Hepatocyte (in vitro differentiated cells): ENCODE measurements around the gene SETBP1. TPM values are rescaled to one million over a fixed set of nuclear protein-coding genes. Genes with fewer than 3 reads are reported as not detected.

Experiments
- DNase-seq: peaks from one replicate; pipeline ENCODE4 v3.0.0-alpha.2; 2016; ENCODE audit warnings: low spot score
- H2AFZ ChIP-seq: fragments of 200-600 bp; sonication (generic); 2 replicates; pipeline ENCODE4 v1.6.0; 2016; ENCODE audit warnings: antibody characterized with exemption, mild to moderate bottlenecking
- H3K27ac ChIP-seq: fragments of 200-600 bp; sonication (generic); 2 replicates; pipeline ENCODE4 v1.5.1; 2016; ENCODE audit warnings: mild to moderate bottlenecking
- H3K27me3 ChIP-seq: fragments of 200-600 bp; sonication (generic); 2 replicates; pipeline ENCODE4 v1.6.1; 2016
- H3K36me3 ChIP-seq: fragments of 200-600 bp; sonication (generic); replicated peaks from 2 replicates; pipeline ENCODE4 v1.5.1; 2016; ENCODE audit warnings: low read depth; ENCODE audit not compliant: insufficient read depth
- H3K4me1 ChIP-seq: fragments of 200-600 bp; sonication (generic); 2 replicates; pipeline ENCODE4 v1.5.1; 2016; ENCODE audit warnings: mild to moderate bottlenecking, moderate library complexity; ENCODE audit not compliant: insufficient read depth
- H3K4me2 ChIP-seq: fragments of 200-600 bp; sonication (generic); 2 replicates; pipeline ENCODE4 v1.6.0; 2016
- H3K4me3 ChIP-seq: fragments of 200-600 bp; sonication (generic); 2 replicates; pipeline ENCODE4 v1.5.1; 2016; ENCODE audit warnings: mild to moderate bottlenecking
- H3K79me2 ChIP-seq: fragments of 200-600 bp; sonication (generic); 2 replicates; pipeline ENCODE4 v1.6.0; 2017; ENCODE audit warnings: mild to moderate bottlenecking
- H3K9me2 ChIP-seq: fragments of 200-600 bp; sonication (generic); replicated peaks from 2 replicates; pipeline ENCODE4 v1.6.0; 2017; ENCODE audit warnings: mild to moderate bottlenecking; ENCODE audit not compliant: insufficient read depth
- H3K9me3 ChIP-seq: fragments of 200-600 bp; sonication (generic); 2 replicates; pipeline ENCODE4 v1.5.1; 2016; ENCODE audit warnings: low read depth, mild to moderate bottlenecking
- H4K20me1 ChIP-seq: fragments of 200-600 bp; sonication (generic); 2 replicates; pipeline ENCODE4 v1.6.0; 2016; ENCODE audit warnings: mild to moderate bottlenecking; ENCODE audit not compliant: insufficient read depth, poor library complexity, severe bottlenecking
- EZH2 ChIP-seq: fragments of 200-600 bp; sonication (generic); IDR thresholded peaks from 2 replicates; pipeline ENCODE4 v1.6.1; 2016; ENCODE audit warnings: antibody characterized with exemption, mild to moderate bottlenecking, borderline replicate concordance
- EZH2phosphoT487 ChIP-seq: fragments of 200-600 bp; sonication (generic); IDR thresholded peaks from one replicate; pipeline ENCODE4 v1.6.1; 2018; ENCODE audit warnings: antibody characterized with exemption, mild to moderate bottlenecking, low read depth, moderate library complexity; ENCODE audit not compliant: unreplicated experiment, severe bottlenecking
- WGBS: methylation state at CpG from one replicate; pipeline ENCODE4 v1.1.6; 2016; ENCODE audit warnings: low lambda C conversion rate; ENCODE audit errors: missing lambda C conversion rate; 5-methylcytosine and 5-hydroxymethylcytosine counted together
- polyA plus RNA-seq: library from polyadenylated mRNA; unstranded; fragments of >200 nt; fragmentation: Nextera tagmentation; extraction: Ambion mirVana; gene quantifications from 2 replicates; pipeline ENCODE4 v1.2.1, GENCODE V29; 2016
- total RNA-seq: library from RNA; depleted of rRNA; stranded (reverse); fragments of >200 nt; gene quantifications from 2 replicates; pipeline ENCODE4 v1.2.3, GENCODE V29; 2014
- TF ChIP-seq, protein P1 (sequence below): fragments of 200-600 bp; sonication (generic); IDR thresholded peaks from 2 replicates; pipeline ENCODE4 v1.5.1; 2016; ENCODE audit warnings: antibody characterized with exemption, mild to moderate bottlenecking; ENCODE audit not compliant: poor library complexity

The SETBP1 gene
- total and polyA plus RNA-seq, 2 experiments from 2014 or later: 10.3 to 21.1 TPM

DNA sequence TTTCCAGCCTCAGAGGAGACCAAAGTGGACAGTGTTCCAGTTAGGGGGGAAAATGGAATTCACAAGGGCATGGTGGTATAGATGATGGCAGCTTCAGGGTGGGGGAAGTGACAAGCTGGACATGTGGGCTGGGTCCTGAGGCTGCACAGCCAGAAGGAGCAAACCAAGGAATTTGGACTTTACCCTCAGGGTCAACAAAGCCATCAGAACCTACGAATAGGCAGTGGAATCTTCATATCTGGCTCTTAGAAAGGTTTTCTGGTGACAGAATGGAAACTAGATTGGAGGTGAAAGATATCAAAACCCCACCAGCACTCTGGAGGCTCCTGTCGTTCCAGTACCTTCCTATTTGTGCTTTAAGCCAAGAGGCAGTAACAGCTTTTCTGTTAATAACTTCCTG is 127.1 kb downstream of the SETBP1 start:
- Histone ChIP-seq H3K27ac (peak overlapping the region; percentile 68), H3K4me1 (peaks cover 52% of the 10 kb centered on the region), H3K9me2 (no peaks in the 10 kb centered on the region), H2AFZ (no peak overlapping the region), H3K4me2 (no peak overlapping the region), H3K79me2 (peaks cover 33% of the 10 kb centered on the region), H4K20me1 (no peaks in the 10 kb centered on the region), H3K4me3 (no peak overlapping the region), H3K9me3 (no peaks in the 10 kb centered on the region), H3K27me3 (no peaks in the 10 kb centered on the region), H3K36me3 (no peaks in the 10 kb centered on the region)
- peak; percentile 41 for DNase-seq
- WGBS: 25% methylated on average over 2 of the region's 2 CpGs
- TF ChIP-seq, protein P1, sequence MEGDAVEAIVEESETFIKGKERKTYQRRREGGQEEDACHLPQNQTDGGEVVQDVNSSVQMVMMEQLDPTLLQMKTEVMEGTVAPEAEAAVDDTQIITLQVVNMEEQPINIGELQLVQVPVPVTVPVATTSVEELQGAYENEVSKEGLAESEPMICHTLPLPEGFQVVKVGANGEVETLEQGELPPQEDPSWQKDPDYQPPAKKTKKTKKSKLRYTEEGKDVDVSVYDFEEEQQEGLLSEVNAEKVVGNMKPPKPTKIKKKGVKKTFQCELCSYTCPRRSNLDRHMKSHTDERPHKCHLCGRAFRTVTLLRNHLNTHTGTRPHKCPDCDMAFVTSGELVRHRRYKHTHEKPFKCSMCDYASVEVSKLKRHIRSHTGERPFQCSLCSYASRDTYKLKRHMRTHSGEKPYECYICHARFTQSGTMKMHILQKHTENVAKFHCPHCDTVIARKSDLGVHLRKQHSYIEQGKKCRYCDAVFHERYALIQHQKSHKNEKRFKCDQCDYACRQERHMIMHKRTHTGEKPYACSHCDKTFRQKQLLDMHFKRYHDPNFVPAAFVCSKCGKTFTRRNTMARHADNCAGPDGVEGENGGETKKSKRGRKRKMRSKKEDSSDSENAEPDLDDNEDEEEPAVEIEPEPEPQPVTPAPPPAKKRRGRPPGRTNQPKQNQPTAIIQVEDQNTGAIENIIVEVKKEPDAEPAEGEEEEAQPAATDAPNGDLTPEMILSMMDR: no peak
- TF ChIP-seq EZH2 (no peak), EZH2phosphoT487 (no peak)

- DNase-seq: no peak
- Histone ChIP-seq H2AFZ (no peak overlapping the region), H3K4me2 (no peak overlapping the region), H3K9me3 (no peaks in the 10 kb centered on the region), H3K27ac (no peak overlapping the region), H3K79me2 (peaks cover 48% of the 10 kb centered on the region), H3K4me1 (peaks cover 29% of the 10 kb centered on the region), H3K4me3 (no peak overlapping the region), H3K9me2 (no peaks in the 10 kb centered on the region), H4K20me1 (no peaks in the 10 kb centered on the region), H3K36me3 (no peaks in the 10 kb centered on the region), H3K27me3 (no peaks in the 10 kb centered on the region)
- TF ChIP-seq EZH2phosphoT487: no peak
- TF ChIP-seq, protein P1: no peak
- no peak for TF ChIP-seq EZH2
These were observed 131.0 kb downstream of the SETBP1 start for GRCh38 chr18:44811572-44812125.

DNA sequence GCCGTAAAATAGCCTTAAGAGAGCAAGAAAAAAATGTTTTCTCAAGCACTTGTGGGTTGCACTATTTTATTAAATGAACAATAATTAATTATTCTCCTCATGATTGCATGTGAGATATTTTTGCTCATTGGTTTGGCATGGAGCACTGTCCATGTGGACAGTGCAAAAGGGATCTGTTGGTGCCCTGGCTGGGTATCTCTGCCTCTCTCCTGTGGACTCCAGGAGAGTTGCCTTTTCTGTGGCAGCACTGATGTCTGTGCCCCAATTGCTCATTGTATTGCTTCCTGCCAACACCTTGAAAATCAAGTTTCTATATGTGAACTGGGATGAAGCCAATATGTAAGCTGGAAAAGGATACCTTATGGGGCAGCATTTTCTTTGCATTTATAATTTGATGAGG is 131.7 kb downstream of the SETBP1 start:
- WGBS: 100% methylated on average over 1 of the region's 1 CpG

More for the DNA sequence above, 131.7 kb downstream of the SETBP1 start:
- TF ChIP-seq EZH2phosphoT487 (no peak), EZH2 (no peak)
- TF ChIP-seq, protein P1: no peak
- no peaks in the 10 kb centered on the region for H4K20me1 ChIP-seq
- no peak for DNase-seq
- H3K27me3 ChIP-seq: no peaks in the 10 kb centered on the region
- H2AFZ ChIP-seq: no peak overlapping the region
- H3K4me2 ChIP-seq: no peak overlapping the region
- H3K4me1 ChIP-seq: peaks cover 21% of the 10 kb centered on the region
- H3K79me2 ChIP-seq: peaks cover 45% of the 10 kb centered on the region
- H3K9me3 ChIP-seq: no peaks in the 10 kb centered on the region
- H3K36me3 ChIP-seq: no peaks in the 10 kb centered on the region
- H3K9me2 ChIP-seq: no peaks in the 10 kb centered on the region
- no peak overlapping the region for H3K27ac ChIP-seq
- H3K4me3 ChIP-seq: no peak overlapping the region
